ENCODE measurements around the gene TRAPPC14. TPM values are rescaled to one million over a fixed set of nuclear protein-coding genes. Genes with fewer than 3 reads are reported as not detected.

TRAPPC14 gene
- total RNA-seq, 1 donor: 8.0 TPM

GRCh38 chr7:100170101-100170897 lies 11.8 kb upstream of the TRAPPC14 start:
- Histone ChIP-seq H4K20me1 (ENCODE audit: insufficient read depth, low read length) (no peaks in the 10 kb centered on the region), H3K9me3 (ENCODE audit: low read depth, low read length) (no peaks in the 10 kb centered on the region), H3K27me3 (ENCODE audit: insufficient read depth, low read length) (peaks cover 30% of the 10 kb centered on the region), H3K4me2 (ENCODE audit: insufficient read depth, low read length) (no peak overlapping the region), H3K4me3 (ENCODE audit: insufficient read depth, low read length) (no peak overlapping the region), H3K79me2 (ENCODE audit: insufficient read depth, low read length) (no peaks in the 10 kb centered on the region), H2AFZ (ENCODE audit: low read length) (no peak overlapping the region), H3K36me3 (ENCODE audit: insufficient read depth, low read length) (no peaks in the 10 kb centered on the region), H3K4me1 (ENCODE audit: insufficient read depth, low read length) (peaks cover 9% of the 10 kb centered on the region), H3K27ac (ENCODE audit: low read depth, low read length) (no peak overlapping the region)
- no peak for TF ChIP-seq CTCF (IDR thresholded peaks at IDR 0.05; ENCODE audit: extremely low read depth, low read depth, low read length)
- peak; percentile 42 for DNase-seq (ENCODE audit: insufficient read length, low spot score, missing footprints)

- Histone ChIP-seq H3K36me3 (ENCODE audit: insufficient read depth, low read length) (no peaks in the 10 kb centered on the region), H3K4me2 (ENCODE audit: insufficient read depth, low read length) (peak overlapping the region; percentile 90), H3K27me3 (ENCODE audit: insufficient read depth, low read length) (peaks cover 30% of the 10 kb centered on the region), H2AFZ (ENCODE audit: low read length) (no peak overlapping the region), H3K9me3 (ENCODE audit: low read depth, low read length) (no peaks in the 10 kb centered on the region), H3K79me2 (ENCODE audit: insufficient read depth, low read length) (no peaks in the 10 kb centered on the region), H3K4me3 (ENCODE audit: insufficient read depth, low read length) (no peak overlapping the region), H3K27ac (ENCODE audit: low read depth, low read length) (no peak overlapping the region), H4K20me1 (ENCODE audit: insufficient read depth, low read length) (no peaks in the 10 kb centered on the region), H3K4me1 (ENCODE audit: insufficient read depth, low read length) (peaks cover 9% of the 10 kb centered on the region)
- DNase-seq (ENCODE audit: insufficient read length, low spot score, missing footprints): peak; percentile 80
- no peak for TF ChIP-seq CTCF (IDR thresholded peaks at IDR 0.05; ENCODE audit: extremely low read depth, low read depth, low read length)
Measured at GRCh38 chr7:100169147-100169850, 10.8 kb upstream of the TRAPPC14 start.

GRCh38 chr7:100167912-100168323 lies 9.4 kb upstream of the TRAPPC14 start:
- Histone ChIP-seq H2AFZ (ENCODE audit: low read length) (peak overlapping the region; percentile 72), H3K4me2 (ENCODE audit: insufficient read depth, low read length) (peak overlapping the region; percentile 90), H3K4me1 (ENCODE audit: insufficient read depth, low read length) (peaks cover 9% of the 10 kb centered on the region), H3K9me3 (ENCODE audit: low read depth, low read length) (no peaks in the 10 kb centered on the region), H3K27ac (ENCODE audit: low read depth, low read length) (no peak overlapping the region), H3K36me3 (ENCODE audit: insufficient read depth, low read length) (no peaks in the 10 kb centered on the region), H3K79me2 (ENCODE audit: insufficient read depth, low read length) (no peaks in the 10 kb centered on the region), H3K27me3 (ENCODE audit: insufficient read depth, low read length) (peaks cover 30% of the 10 kb centered on the region), H4K20me1 (ENCODE audit: insufficient read depth, low read length) (no peaks in the 10 kb centered on the region), H3K4me3 (ENCODE audit: insufficient read depth, low read length) (peak overlapping the region; percentile 71)
- DNase-seq (ENCODE audit: insufficient read length, low spot score, missing footprints): no peak
- TF ChIP-seq CTCF (IDR thresholded peaks at IDR 0.05; ENCODE audit: extremely low read depth, low read depth, low read length): no peak

Measured in osteoblast (primary cell).